Measurements from ENCODE around the gene FGF21.

FGF21 gene

GRCh38 chr19:48728911-48729664 is 26.2 kb upstream of the FGF21 start:
- DNase-seq, result no peak

DNA sequence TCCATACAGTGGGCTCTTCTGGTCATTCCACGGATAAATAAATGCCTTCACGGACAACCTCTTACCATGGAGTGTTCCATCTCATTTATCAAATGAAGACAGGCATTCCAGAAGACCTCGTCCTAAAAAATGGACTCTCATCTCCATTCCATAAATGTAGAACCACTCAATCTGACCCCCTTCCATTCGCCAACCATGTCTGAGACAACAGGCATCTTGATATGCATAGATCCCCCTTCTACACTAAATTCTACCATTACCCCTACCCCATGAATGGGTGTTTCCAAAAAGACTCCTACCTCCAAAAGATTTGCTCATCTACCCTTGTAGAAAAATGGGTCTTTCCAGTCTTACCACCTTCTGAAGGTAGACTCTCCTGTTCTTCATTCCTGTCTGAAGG is 23.9 kb upstream of the FGF21 start:
- no peak for DNase-seq

DNA sequence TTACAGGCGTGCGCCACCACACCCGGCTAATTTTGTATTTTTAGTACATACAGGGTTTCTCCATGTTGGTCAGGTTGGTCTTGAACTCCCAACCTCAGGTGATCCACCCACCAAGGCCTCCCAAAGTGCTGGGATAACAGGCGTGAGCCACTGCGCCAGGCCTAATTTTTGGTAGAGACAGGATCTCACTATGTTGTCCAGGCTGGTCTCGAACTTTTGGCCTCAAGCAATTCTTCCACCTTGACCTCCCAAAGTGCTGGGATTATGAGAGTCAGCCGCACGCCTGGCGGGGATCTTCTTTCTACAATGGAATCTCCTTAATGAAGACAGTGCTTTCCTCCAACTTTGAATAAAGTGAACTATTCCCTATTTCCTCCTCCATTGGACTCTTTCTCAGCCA is 20.7 kb upstream of the FGF21 start:
- no peak for DNase-seq

GRCh38 chr19:48735031-48735615 is 20.2 kb upstream of the FGF21 start:
- DNase-seq, result no peak

DNA sequence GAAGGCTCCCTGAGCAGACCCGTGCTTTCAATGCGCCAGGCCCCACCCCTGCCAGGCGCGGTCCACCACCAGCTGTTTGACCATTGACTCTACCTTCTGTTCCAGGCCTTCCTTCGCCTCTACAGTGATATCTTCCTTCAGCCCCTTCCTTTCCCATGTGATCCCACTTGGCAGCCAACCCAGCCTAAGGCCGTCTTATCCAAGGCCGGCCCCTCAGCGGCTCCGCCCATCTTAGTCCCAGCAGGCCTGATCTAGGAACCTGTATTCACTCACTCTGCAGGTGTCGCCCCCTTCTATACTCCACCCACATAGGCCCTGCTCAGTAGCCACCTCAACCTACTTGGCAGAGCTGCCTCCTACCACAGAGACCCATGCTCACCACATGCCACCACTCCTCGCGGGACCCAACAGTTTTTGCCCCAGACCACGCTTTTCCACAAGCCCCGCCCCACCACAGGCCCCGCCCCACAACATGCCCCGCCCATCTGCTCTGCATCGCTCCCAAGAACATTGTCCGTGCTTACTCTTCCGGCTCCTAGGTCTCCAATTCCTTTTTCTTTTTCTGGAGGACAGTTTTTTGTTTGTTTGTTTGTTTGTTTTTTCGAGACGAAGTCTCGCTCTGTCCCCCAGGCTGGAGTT is 17.8 kb upstream of the FGF21 start:
- peak in 1 of 14 donors; percentile 24 for DNase-seq

GRCh38 chr19:48738557-48739403 is 16.5 kb upstream of the FGF21 start:
- peak in 12 of 14 donors; percentile 28 to 94 (median 61) for DNase-seq

DNA sequence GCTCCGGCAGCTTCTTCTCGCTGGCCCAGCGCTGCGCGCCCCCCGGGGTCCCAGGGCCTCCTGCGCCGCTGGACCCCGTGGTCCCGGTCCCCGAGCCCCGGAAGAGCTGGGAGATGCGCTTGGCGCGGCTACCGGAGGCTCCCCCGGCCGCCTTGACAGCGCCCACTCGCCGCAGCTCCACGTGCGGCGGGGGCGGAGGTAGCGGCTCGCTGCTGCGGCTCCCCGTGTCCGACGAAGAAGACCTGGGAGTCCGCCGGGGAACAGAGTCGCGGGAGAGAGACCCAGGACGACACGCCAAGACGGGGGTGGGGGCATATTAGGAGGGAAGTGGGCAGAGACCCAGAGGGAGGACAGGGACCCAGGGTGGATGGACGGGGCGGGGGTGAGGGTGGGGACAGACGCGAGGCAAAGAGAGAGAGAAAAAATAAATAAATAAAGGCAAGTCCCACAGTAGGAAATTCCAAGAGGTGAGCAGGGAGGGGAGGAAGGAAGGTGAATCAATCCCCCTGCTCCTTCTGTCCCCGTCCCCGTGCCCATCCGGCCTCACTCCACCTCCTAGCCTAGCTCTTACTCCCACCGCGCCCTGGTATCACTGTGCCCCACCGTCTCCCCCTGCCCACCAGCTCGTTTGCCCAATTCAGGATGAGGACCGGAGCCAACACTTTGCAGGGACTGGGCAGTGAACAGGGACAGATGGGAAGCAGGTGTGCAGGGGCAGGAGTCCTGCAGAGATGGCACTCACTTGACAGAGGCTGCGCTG is 15.7 kb upstream of the FGF21 start:
- DNase-seq, result peak in 1 of 14 donors; percentile 72

- peak in 1 of 14 donors; percentile 48 for DNase-seq
Measured at GRCh38 chr19:48740164-48740972, 15.0 kb upstream of the FGF21 start, which contains the start of gene RASIP1. Gene RASIP1, minus strand, starts transcription at chr19:48740610. Its CDS starts 328 bp downstream, at chr19:48740282.

GRCh38 chr19:48741129-48741999 is 14.0 kb upstream of the FGF21 start:
- DNase-seq, result peak in 1 of 14 donors; percentile 72

DNA sequence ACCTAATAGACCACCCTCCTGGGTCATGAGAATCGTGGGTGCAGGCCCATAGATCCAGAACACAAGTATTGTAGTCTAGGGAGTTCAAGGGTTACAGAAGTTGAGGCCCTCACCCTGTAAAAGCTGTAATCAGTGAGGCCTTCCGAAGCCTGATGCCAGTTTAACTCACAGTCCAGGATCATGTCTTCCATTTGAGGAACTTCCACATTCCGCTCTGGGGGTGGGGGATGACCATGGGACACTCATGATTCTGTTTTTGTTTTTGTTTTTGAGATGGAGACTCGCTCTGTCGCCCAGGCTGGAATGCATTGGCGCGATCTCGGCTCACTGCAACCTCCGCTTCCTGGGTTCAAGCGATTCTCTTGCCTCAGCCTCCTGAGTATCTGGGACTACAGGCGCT is 13.2 kb upstream of the FGF21 start:
- DNase-seq, result no peak

DNA sequence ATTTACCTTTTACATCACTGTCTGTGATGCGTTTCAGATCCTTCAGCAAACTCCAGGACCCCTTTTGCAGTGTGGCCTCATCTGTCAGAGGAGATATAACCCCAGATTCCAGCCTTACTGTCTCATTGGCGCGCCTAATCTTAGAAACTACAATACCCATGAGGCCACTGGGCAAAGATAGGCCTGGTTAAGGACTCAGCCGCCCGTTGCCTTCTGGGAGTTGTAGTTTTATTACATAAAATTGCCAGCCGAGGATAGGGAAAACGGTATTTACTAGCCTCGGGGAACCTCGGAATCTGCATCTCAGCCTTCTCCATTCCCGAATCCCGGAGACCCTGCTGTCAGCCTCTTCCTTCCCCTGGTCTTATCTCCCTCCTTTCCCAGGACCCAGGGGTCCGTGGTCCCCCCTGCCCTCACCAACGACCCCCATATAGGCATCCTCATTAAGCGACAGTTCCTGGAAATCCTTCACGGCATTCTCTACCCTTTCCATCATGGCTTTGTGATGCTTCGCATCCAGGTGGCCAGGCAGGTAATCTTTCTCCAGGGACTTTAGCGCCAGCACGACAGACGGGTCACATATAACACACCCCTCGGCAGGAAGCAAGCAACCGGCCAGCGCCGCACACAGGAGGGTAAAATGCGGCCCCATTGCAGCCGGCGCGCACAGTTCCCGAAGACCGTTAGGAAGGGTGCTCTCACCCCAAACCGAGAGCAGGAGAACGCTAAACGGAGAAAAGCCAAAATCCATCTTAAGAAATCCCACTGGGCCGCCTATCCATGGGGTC is 9.9 kb upstream of the FGF21 start:
- peak in 9 of 14 donors; percentile 13 to 85 (median 20) for DNase-seq

- no peak for DNase-seq
Measured at GRCh38 chr19:48746110-48746509, 9.2 kb upstream of the FGF21 start.

GRCh38 chr19:48746738-48747575 is 8.4 kb upstream of the FGF21 start, which contains the start of gene IZUMO1:
Gene IZUMO1, minus strand, starts transcription at chr19:48746909. Its CDS starts 1,050 bp downstream, at chr19:48745859.
- DNase-seq, result peak in 13 of 14 donors; percentile 45 to 96 (median 70)

- no peak for DNase-seq
Measured at GRCh38 chr19:48749571-48750198, 5.6 kb upstream of the FGF21 start.

GRCh38 chr19:48750351-48750750 is 5.0 kb upstream of the FGF21 start:
- no peak for DNase-seq

DNA sequence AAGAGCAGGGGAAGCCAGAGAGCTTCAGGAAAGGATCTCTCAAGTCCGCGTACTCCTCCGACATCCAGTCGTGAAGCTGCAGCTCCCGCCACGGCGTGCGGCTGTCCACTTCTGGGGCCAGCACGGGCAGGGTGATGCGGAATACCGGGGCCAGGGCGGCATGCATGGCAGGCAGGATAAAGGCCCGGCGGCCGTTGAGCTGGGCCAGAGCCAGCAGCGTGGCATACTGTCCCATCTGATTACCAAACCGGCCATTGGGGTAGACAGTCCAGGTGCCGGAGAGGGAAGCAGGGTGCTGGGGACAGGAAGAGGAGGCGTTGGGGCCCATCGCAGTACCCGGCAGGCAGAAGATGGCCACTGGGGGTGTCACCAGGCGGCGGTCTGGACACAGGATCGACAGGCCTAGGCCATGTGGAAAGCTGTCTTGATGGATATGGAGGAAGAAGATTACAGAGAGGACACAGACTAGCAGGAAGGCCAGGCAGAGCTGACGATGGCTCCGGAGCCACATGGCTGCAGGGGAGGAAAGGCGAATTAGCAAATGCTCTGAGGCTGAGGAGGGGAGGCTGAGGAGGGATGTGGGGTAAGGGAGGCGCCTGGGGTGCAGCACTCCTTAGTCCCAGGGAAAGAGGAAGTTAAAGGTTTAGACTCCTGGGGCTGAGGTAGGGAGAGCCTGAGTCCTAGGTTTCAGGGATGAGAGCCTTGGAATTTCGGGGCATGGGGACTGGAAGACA is 4.4 kb upstream of the FGF21 start:
- no peak for DNase-seq

Measured in C1 segment of cervical spinal cord (tissue), 14 donors.